Fibroblast of mammary gland (primary cell): ENCODE measurements around the gene DTX3L.

Source experiments
- DNase-seq: peaks from one replicate; pipeline ENCODE4 v3.0.0-alpha.2; 2010; ENCODE audit warnings: low read depth
- H3K4me3 ChIP-seq: 2 replicates; pipeline ENCODE4 v1.5.1; 2011; ENCODE audit warnings: low read depth, mild to moderate bottlenecking, low read length, moderate library complexity; ENCODE audit not compliant: control insufficient read depth
- TF ChIP-seq, protein P1 (sequence below): conservative IDR thresholded peaks from 2 replicates; pipeline ENCODE4 v1.5.1; 2011; ENCODE audit warnings: low read depth, low read length, inconsistent platforms; ENCODE audit not compliant: control insufficient read depth, insufficient read depth

DTX3L gene

DNA sequence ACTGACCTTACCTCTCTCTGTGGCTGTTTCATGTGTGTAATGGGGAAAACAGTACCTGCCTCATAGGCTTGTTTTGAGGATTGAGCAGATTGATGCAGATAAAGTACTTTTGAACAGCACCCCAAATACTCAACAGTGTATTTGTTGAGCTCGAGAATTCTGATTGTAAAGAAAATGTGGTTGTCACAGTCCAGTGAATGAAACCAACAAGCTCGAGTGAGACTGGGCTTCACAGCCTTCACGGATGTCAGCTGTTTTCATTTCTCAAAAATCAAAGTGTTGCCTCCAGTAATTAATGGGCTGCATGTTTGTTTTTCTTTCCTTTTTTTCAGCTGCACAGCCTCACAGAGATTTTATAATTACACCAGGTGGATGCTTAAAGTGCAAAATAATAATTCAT lies 57.0 kb downstream of the DTX3L start:
- TF ChIP-seq, protein P1, sequence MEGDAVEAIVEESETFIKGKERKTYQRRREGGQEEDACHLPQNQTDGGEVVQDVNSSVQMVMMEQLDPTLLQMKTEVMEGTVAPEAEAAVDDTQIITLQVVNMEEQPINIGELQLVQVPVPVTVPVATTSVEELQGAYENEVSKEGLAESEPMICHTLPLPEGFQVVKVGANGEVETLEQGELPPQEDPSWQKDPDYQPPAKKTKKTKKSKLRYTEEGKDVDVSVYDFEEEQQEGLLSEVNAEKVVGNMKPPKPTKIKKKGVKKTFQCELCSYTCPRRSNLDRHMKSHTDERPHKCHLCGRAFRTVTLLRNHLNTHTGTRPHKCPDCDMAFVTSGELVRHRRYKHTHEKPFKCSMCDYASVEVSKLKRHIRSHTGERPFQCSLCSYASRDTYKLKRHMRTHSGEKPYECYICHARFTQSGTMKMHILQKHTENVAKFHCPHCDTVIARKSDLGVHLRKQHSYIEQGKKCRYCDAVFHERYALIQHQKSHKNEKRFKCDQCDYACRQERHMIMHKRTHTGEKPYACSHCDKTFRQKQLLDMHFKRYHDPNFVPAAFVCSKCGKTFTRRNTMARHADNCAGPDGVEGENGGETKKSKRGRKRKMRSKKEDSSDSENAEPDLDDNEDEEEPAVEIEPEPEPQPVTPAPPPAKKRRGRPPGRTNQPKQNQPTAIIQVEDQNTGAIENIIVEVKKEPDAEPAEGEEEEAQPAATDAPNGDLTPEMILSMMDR: no peak
- DNase-seq: no peak
- no peak overlapping the region for H3K4me3 ChIP-seq

DNA sequence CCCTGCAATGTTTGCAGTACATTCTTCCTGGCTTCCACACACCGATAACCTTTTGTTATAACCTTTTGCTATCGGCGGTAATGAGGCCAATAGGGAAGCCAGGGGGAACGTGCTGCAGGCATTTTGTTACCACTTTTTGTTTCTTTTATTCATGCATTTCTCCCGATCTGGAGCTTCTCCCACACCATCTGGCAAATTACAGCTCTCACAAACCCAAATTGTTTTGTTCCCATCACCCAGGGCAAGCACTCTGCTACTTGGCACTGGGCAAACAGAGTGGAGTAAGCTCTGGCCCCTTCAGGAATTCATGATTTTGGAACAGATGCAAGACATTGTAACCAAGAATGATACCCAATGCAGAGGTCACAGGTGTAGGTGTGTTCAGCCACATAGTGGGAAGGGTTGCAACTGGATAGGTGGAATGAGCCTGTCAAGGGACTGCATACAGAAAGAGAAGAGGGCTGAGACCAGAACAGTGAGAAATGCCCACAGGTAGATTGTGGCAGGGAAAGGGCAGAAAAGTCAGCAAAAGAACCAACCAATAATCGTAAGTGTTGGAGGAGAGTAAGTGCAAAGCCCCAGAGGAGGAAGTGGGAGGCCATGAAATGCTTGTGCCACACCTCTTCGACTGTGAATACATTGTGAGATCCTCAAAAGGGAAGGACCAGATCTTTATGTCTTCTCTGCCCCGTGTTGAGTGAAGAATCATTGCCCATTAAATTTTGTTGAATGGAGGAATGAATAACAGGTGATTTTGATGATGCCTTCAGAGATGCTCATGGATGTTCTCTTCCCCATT lies 59.1 kb downstream of the DTX3L start:
- TF ChIP-seq, protein P1: no peak
- DNase-seq: no peak

More for the DNA sequence above, 59.1 kb downstream of the DTX3L start:
- no peak overlapping the region for H3K4me3 ChIP-seq
